Colonic mucosa (tissue), 4 donors: ENCODE measurements around the gene FUT8. TPM values are rescaled to one million over a fixed set of nuclear protein-coding genes. Genes with fewer than 3 reads are reported as not detected.

ENCODE experiments used
- DNase-seq: peaks from one replicate; pipeline ENCODE4 v3.0.0-alpha.2; 2020
- H3K27ac ChIP-seq: fragments of 200-600 bp; one replicate; pipeline ENCODE4 v1.8.0; 2021
- H3K27me3 ChIP-seq: fragments of 200-600 bp; one replicate; pipeline ENCODE4 v1.8.0; 2021
- H3K36me3 ChIP-seq: fragments of 200-600 bp; one replicate; pipeline ENCODE4 v1.8.0; 2021
- H3K4me1 ChIP-seq: fragments of 200-600 bp; one replicate; pipeline ENCODE4 v1.8.0; 2021; ENCODE audit warnings: mild to moderate bottlenecking
- H3K4me3 ChIP-seq: fragments of 200-600 bp; one replicate; pipeline ENCODE4 v1.8.0; 2021
- H3K9ac ChIP-seq, 2 donors: one replicate each; pipeline ENCODE4 v1.7.0; 2013; ENCODE audit warnings: control low read depth in 2 of 2, low read depth in 2 of 2, low read length in 2 of 2
- H3K9me3 ChIP-seq: fragments of 200-600 bp; one replicate; pipeline ENCODE4 v1.8.0; 2021
- CTCF ChIP-seq: fragments of 200-600 bp; IDR thresholded peaks from one replicate; pipeline ENCODE4 v1.8.0; 2022; ENCODE audit warnings: antibody characterized with exemption, mild to moderate bottlenecking
- intact Hi-C: fragments of 100-400 bp; cut with DNase I; formaldehyde crosslinking; loops from one replicate; pipeline ENCODE4 v1.14.1; 2022
- total RNA-seq, 2 donors: library from RNA; stranded (reverse); fragmentation: NEBNext Ultra II Directional in 1 of 2; extraction: Animal tissue kit (Norgen Biotek cat#: 25700) in 1 of 2; gene quantifications; one replicate each; pipeline ENCODE4 v1.2.1, GENCODE V29; 2021
- donor health status: healthy.
- donor health status: DM: no; HTN: no; CAD: no.
- donor health status: DM: no; HTN: no; CAD: no.

FUT8 gene
- total RNA-seq, 2 donors from 2014 or later = 28.8 to 37.2 TPM

GRCh38 chr14:65613131-65613650, 200.7 kb downstream of the FUT8 start:
- Histone ChIP-seq H3K27ac (no peak overlapping the region), H3K36me3 (no peaks in the 10 kb centered on the region), H3K4me1 (no peaks in the 10 kb centered on the region), H3K4me3 (no peak overlapping the region), H3K27me3 (no peaks in the 10 kb centered on the region), H3K9ac (no peak overlapping the region), H3K9me3 (no peaks in the 10 kb centered on the region)
- TF ChIP-seq CTCF = no peak
- DNase-seq = no peak
- intact Hi-C loops = no loop called here

GRCh38 chr14:65618996-65619395, 206.5 kb downstream of the FUT8 start:
- no peaks in the 10 kb centered on the region for H3K4me1 ChIP-seq
- intact Hi-C loops = no loop called here
- no peaks in the 10 kb centered on the region for H3K27me3 ChIP-seq
- no peaks in the 10 kb centered on the region for H3K36me3 ChIP-seq
- H3K27ac ChIP-seq = no peak overlapping the region
- TF ChIP-seq CTCF = no peak
- H3K9me3 ChIP-seq = no peaks in the 10 kb centered on the region
- no peak overlapping the region for H3K9ac ChIP-seq
- H3K4me3 ChIP-seq = no peak overlapping the region
- no peak for DNase-seq

DNA sequence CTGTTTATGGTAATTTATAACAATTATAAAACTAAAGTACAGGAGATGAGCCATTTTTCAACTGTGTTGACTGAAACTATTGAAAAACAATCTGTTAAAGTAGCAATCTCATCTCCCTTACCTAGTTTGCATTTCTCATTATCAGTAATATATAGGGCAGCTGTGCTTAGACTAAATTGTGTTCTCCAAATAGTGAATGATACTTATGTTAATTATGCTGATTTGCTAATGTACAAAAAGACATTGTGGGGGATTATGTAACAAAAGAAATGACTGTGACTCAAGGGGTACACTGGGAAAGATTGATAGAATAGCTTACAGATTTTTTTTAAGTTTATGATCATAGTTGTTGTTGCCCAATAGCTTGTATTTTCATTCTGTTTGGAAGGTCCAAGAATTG, 207.7 kb downstream of the FUT8 start:
- Histone ChIP-seq H3K9me3 (no peaks in the 10 kb centered on the region), H3K27me3 (no peaks in the 10 kb centered on the region), H3K9ac (no peak overlapping the region), H3K36me3 (no peaks in the 10 kb centered on the region), H3K4me1 (no peaks in the 10 kb centered on the region), H3K27ac (no peak overlapping the region), H3K4me3 (no peak overlapping the region)
- intact Hi-C loops = no loop called here
- DNase-seq = no peak
- TF ChIP-seq CTCF = no peak

GRCh38 chr14:65622703-65623102, 210.2 kb downstream of the FUT8 start:
- Histone ChIP-seq H3K9me3 (no peaks in the 10 kb centered on the region), H3K27me3 (no peaks in the 10 kb centered on the region), H3K36me3 (no peaks in the 10 kb centered on the region), H3K27ac (no peak overlapping the region), H3K4me3 (no peak overlapping the region), H3K4me1 (no peaks in the 10 kb centered on the region), H3K9ac (no peak overlapping the region)
- intact Hi-C loops = no loop called here
- DNase-seq = no peak
- no peak for TF ChIP-seq CTCF

DNA sequence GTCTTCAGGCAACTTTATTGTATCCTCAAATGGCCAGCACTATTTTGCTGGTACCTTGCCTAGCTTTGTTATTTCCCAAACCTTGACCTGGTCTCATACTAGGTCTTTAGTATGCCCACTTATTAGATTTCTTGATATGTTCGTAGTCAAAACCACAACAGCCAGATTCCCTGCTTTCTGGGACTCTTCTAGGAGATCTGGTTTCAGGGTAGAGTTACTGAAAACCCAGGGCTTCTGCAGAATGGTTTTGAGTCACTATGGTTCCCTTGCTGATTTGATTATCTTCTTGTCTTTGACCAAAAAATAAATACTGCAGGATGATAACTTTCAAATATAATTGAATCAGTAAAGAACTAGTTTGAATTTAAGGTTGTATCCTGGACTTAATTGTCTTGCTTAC, 211.2 kb downstream of the FUT8 start:
- Histone ChIP-seq H3K27me3 (no peaks in the 10 kb centered on the region), H3K36me3 (no peaks in the 10 kb centered on the region), H3K27ac (no peak overlapping the region), H3K4me3 (no peak overlapping the region), H3K4me1 (no peaks in the 10 kb centered on the region), H3K9me3 (no peaks in the 10 kb centered on the region), H3K9ac (no peak overlapping the region)
- no peak for TF ChIP-seq CTCF
- no peak for DNase-seq
- intact Hi-C loops = no loop called here
